Vagina (tissue), 2 donors: ENCODE results near the gene CACNA1D.

Experiments
- CTCF ChIP-seq, 3 experiments: fragments of 450-650 bp in 2 of 3; fragments of 200-600 bp in 1 of 3; sonication (generic) in 1 of 3; IDR thresholded peaks; one replicate each; pipeline ENCODE4 v1.5.1; 2017 to 2019; ENCODE audit warnings: antibody characterized with exemption in 3 of 3, mild to moderate bottlenecking in 2 of 3, moderate library complexity in 2 of 3
- POLR2A ChIP-seq, 2 donors: fragments of 450-650 bp; IDR thresholded peaks; one replicate each; pipeline ENCODE4 v1.6.1; 2017; ENCODE audit warnings: antibody characterized with exemption in 2 of 2, mild to moderate bottlenecking in 2 of 2, moderate library complexity in 2 of 2
- POLR2AphosphoS5 ChIP-seq, 2 donors: sonication (generic); formaldehyde crosslinking; IDR thresholded peaks; one replicate each; pipeline ENCODE4 v1.9.0; 2017; ENCODE audit warnings: antibody characterized with exemption in 2 of 2, mild to moderate bottlenecking in 2 of 2, low read depth in 1 of 2; ENCODE audit not compliant: insufficient read depth in 1 of 2

GRCh38 chr3:53765753-53766152 is 271.3 kb downstream of the CACNA1D start:
- no peak for TF ChIP-seq CTCF (IDR thresholded peaks at IDR 0.05)
- no peak for TF ChIP-seq POLR2A (IDR thresholded peaks at IDR 0.05)
- TF ChIP-seq POLR2AphosphoS5 (IDR thresholded peaks at IDR 0.05; ENCODE audit: insufficient read depth in 1 of 2, low read depth in 1 of 2): no peak
